A204.1 (cell line): ENCODE measurements around the gene PKMYT1.
A peak's percentile ranks its signal among the peaks of the same experiment; 100 is the strongest.

Source experiments
- FAIRE-seq: peaks from 2 replicates; lab custom pipeline; 2012; peaks lifted over from hg19 to GRCh38; lab: Jason Lieb, UNC

PKMYT1 gene

GRCh38 chr16:2980227-2981176, at the start of gene PKMYT1:
PKMYT1 (minus strand) TSS chr16:2980446; CDS start chr16:2979657, 789 bp downstream.
- no peak for FAIRE-seq

DNA sequence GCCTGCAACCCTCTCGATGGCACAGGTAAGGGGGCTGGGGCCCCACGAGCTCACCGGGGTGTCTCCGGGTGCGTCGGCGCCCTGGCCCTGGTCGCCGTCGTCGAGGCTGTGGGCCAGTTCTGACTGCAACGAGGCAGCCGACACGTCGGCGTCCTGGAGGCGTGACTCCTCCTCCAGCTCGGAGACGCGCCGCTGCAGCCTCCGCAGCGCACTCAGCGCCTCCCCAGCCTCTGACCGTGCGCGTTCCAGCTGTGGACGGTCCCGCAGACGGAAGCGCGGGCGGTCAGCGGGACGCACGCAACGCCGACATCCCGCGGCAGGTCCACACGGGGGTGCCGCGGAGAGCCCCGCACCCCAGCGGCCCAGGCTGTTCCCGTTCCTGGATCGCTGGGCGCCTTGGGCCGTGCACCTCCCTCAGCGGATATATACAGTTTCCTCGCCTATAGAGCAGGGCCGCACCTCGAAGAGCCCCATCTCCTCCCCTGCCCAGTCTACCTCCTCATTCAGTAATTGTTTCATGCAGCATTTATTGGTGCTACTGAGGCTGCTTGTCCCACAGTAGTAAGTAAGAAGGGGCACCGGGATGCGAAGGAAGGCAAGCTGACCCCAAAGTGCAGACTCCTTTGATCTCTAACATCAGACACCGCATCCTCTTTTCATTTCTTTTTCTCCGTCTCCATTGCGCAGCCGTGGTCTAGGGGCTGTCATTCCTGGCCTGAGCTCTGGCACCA, 49.4 kb upstream of the PKMYT1 start:
- FAIRE-seq = no peak

- no peak for FAIRE-seq
Observed at GRCh38 chr16:3028716-3029319, 48.6 kb upstream of the PKMYT1 start.

DNA sequence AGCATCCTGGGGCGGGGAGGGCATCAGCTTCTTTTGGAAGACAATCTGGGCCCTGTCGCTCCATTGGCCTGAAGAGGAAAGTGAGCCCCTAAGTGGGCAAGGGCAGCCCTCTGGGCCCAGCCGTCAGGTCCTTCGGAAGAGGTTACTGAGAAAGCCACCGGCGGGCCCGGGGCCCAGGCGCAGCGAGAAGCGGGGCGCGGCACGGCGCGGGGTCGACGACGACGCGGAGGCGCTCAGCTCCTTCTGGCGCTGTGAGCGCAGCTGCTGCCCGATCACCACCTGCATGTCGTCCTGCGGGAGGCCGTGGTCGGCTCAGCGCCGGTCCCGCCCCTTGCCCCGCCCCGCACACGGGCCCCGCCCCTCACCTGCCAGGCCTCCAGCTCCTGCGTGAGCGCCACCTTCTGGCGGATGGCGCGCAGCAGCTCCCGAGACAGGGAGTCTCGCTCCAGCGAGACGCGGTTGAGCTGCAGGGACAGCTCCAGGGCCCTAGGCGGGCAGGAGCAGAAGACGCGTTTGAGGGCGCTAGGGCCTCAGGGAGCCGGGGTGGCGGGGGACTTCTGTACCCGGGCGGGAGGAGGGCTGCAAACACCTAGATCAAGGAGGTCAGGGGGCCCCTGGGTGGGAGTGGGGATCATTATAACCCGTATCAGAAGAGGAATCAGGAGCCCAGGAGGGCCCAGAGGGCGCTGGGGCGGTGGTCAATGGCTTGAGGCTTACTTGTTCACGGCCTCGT, 47.9 kb upstream of the PKMYT1 start:
- no peak for FAIRE-seq

DNA sequence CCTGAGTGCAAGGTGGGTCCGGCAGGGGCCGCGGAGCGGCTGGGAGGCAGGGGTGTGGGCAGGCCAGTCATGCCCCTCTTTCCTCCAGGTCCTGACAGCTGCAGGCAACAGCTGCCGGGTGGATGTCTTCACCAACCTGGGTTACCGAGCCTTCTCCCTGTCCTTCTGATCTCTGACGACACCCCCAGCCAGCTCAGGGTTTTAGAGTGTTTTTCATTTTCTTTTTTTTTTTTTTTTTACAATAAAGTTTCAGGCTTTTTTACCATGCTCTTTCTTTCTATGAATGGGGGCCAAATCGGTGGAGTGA, 47.2 kb upstream of the PKMYT1 start:
- no peak for FAIRE-seq

DNA sequence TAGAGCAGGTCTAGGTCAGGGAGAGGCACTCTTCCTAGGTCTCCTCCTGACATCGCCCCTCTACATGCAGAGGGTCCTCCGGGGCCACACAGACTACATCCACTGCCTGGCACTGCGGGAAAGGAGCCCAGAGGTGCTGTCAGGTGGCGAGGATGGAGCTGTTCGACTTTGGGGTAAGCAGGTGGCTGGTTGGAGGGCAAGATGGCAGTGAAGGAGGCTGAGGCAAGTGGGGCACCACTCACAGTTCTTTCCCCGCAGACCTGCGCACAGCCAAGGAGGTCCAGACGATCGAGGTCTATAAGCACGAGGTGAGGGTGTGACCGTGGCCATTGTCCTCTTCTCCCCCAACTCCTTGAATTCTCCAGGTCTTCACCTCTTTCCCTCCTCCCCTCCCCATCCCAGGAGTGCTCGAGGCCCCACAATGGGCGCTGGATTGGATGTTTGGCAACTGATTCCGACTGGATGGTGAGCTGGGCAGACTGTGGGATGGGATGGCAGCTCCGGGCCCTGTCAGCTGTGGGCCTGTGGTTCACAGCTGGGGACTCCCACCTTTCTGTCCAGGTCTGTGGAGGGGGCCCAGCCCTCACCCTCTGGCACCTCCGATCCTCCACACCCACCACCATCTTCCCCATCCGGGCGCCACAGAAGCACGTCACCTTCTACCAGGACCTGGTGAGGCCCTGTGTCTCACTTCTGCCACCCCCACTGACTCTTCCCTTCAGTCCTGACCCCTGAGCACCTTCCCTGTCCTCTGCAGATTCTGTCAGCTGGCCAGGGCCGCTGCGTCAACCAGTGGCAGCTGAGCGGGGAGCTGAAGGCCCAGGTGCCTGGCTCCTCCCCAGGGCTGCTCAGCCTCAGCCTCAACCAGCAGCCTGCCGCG, 46.6 kb upstream of the PKMYT1 start:
- FAIRE-seq = no peak

- no peak for FAIRE-seq
Observed at GRCh38 chr16:3026003-3026378, 45.7 kb upstream of the PKMYT1 start.

DNA sequence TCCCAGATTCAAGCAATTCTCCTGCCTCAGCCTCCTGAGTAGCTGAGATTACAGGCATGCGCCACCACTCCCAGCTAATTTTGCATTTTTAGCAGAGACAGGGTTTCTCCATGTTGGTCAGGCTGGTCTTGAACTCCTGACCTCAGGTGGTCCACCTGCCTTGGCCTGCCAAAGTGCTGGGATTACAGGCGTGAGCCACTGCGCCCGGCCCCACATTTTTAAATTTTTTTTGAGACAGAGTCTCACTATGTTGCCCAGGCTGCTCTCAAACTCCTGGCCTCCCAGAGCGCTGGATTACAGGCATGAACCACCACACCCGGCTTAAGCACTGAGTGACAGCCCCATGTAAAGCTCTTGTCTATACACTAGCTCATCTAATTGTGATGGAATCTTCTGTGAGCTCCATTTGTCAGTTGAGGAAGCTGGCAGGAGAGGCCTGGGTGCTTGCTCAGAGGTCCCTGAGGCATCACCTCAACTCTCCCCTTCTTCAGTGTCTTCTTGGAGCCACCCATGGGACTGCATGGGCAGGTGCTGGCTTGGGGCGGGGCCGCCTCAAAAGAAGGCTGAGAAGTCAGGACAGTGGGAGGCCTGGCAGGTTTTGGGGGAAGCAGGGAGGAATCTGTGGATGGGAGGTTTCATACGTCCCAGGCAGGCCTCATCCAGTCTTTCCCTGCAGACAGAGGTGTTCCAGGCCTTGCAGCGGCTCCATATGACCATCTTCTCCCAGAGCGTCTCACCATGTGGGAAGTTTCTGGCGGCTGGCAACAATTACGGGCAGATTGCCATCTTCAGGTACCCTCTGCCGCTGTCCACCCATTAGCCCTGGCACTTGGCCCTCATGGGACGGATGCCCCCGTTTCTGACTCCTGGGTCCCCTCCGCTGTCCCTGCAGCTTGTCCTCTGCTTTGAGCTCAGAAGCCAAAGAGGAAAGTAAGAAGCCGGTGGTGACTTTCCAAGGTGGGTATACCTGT, 45.1 kb upstream of the PKMYT1 start:
- FAIRE-seq = no peak

GRCh38 chr16:3023669-3024478, 43.6 kb upstream of the PKMYT1 start, which contains the start of the genes HCFC1R1 and THOC6:
HCFC1R1 (minus strand) TSS chr16:3023942; CDS start chr16:3023941, 1 bp downstream.
THOC6 (plus strand) TSS chr16:3024035; CDS start chr16:3024327, 292 bp downstream.
- FAIRE-seq = peak; percentile 91

DNA sequence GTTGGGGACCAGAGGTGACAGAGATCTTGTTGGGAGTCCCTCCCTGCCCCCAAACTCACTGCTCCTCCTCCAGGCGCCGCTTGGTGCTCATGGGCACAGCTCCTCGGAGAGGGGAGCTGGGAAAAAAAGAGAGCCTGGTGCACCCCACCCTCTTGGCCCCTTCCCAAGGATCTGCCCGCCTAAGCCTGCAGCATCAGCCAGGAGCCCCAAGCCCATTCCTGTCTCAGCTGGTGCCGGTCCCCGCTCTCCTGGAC, 43.1 kb upstream of the PKMYT1 start:
- peak; percentile 9 for FAIRE-seq

DNA sequence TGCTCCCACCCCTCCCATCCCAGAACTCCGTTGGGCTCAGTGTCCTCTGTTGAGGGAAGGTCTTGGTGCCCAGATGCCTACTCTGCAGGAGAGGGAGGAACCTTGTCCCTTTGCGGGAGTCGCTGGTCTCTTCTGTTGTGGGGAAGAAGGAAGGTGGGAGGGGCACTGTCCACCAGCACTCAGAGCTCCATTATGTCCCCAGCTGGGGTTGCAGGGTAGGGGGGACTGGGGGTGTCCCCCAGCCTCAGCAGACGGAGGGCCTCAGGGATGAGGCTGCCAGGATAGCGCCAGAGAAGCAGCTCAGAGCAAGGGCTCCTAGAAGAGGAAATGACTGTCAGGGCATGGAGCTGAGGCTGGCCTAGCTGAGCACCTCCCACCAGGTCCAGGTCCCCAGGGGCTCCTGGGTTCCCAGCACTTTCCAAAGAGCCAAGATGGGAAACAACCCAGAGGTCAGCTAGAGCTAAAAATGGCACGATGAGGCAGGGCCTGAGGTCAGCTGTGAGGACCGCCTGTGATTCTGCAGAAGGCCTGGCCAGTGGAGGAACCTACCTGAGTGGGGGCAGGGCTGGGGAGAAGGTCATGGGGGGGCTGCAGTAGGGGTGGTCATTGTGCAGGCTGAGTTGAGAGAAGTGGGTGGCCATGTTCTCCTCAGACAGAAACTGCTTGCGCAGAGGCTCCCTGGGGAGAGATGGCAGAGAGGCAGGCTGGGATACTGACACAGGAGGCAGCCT, 42.6 kb upstream of the PKMYT1 start:
- FAIRE-seq = no peak

GRCh38 chr16:3022208-3022683, 42.0 kb upstream of the PKMYT1 start:
- FAIRE-seq = peak; percentile 71

DNA sequence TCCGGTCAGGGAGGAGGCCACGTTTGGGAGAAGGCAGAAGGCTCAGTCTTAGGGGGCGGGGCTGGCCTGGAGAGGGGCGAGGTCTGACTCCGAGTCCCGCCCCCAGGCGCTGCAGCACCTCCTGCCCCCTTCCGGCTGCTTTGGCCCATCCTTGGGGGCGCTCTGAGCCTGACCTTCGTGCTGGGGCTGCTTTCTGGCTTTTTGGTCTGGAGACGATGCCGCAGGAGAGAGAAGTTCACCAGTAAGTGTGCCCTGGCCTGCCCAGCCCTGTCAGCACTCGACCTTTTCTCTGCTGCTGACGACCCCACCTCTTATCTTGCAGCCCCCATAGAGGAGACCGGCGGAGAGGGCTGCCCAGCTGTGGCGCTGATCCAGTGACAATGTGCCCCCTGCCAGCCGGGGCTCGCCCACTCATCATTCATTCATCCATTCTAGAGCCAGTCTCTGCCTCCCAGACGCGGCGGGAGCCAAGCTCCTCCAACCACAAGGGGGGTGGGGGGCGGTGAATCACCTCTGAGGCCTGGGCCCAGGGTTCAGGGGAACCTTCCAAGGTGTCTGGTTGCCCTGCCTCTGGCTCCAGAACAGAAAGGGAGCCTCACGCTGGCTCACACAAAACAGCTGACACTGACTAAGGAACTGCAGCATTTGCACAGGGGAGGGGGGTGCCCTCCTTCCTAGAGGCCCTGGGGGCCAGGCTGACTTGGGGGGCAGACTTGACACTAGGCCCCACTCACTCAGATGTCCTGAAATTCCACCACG, 41.4 kb upstream of the PKMYT1 start:
- peak; percentile 85 for FAIRE-seq

GRCh38 chr16:3020604-3021448, 40.6 kb upstream of the PKMYT1 start:
- no peak for FAIRE-seq

DNA sequence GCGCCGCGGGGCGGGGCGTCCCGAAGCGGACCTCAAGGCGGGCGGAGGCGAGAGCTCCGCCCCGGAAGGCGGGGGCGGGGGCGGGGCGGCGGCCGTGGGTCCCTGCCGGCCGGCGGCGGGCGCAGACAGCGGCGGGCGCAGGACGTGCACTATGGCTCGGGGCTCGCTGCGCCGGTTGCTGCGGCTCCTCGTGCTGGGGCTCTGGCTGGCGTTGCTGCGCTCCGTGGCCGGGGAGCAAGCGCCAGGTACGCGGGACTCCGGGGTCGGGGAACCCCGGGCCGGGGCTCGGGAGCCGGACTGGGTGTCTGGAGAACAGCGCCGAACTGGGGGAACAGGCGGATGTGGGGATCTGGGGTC, 40.0 kb upstream of the PKMYT1 start, which contains the start of gene TNFRSF12A:
TNFRSF12A (plus strand) TSS at position 122 of the 357 bp plus-strand sequence; CDS start at position 152, 30 bp downstream.
- FAIRE-seq = no peak

GRCh38 chr16:3019594-3020246, 39.5 kb upstream of the PKMYT1 start:
- FAIRE-seq = no peak
